Hepatocyte (in vitro differentiated cells): Measurements from ENCODE around the gene C2CD3.

ENCODE experiments used
- EZH2 ChIP-seq: fragments of 200-600 bp; sonication (generic); IDR thresholded peaks from 2 replicates; pipeline ENCODE4 v1.6.1; 2016; ENCODE audit warnings: antibody characterized with exemption, mild to moderate bottlenecking, borderline replicate concordance
- TF ChIP-seq, protein P1 (sequence below): fragments of 200-600 bp; sonication (generic); IDR thresholded peaks from 2 replicates; pipeline ENCODE4 v1.5.1; 2016; ENCODE audit warnings: antibody characterized with exemption, mild to moderate bottlenecking; ENCODE audit not compliant: poor library complexity

DNA sequence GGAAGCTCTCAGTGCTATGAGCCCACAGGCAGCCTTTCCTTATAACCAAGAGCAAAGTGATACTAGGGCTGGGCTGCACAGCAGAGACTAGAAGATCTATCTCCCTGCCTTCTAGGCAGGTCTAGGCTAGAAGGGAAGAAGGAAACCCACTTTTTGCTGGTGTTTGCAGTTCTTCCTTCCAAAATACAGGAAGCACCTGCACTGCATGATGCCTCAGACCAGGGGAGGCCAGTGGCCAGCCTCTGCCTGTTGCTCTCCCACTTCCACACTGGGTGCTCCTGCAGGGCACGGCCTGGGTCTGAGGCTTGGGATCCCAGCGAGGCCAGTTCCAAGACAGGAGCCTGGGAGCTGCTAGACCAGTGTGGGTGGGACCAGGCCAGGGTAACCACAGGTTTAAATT is 155.9 kb downstream of the C2CD3 start:
- TF ChIP-seq EZH2: no peak
- TF ChIP-seq, protein P1, sequence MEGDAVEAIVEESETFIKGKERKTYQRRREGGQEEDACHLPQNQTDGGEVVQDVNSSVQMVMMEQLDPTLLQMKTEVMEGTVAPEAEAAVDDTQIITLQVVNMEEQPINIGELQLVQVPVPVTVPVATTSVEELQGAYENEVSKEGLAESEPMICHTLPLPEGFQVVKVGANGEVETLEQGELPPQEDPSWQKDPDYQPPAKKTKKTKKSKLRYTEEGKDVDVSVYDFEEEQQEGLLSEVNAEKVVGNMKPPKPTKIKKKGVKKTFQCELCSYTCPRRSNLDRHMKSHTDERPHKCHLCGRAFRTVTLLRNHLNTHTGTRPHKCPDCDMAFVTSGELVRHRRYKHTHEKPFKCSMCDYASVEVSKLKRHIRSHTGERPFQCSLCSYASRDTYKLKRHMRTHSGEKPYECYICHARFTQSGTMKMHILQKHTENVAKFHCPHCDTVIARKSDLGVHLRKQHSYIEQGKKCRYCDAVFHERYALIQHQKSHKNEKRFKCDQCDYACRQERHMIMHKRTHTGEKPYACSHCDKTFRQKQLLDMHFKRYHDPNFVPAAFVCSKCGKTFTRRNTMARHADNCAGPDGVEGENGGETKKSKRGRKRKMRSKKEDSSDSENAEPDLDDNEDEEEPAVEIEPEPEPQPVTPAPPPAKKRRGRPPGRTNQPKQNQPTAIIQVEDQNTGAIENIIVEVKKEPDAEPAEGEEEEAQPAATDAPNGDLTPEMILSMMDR: no peak
